ENCODE measurements around the gene NRXN3. TPM values are rescaled to one million over a fixed set of nuclear protein-coding genes. Genes with fewer than 3 reads are reported as not detected.

The NRXN3 gene
- total and polyA plus RNA-seq, 2 donors (not counting 1 experiment from before 2014, with no cell fraction given) = 0.83 to 34.6 TPM

GRCh38 chr14:78764645-78765044 is 594.5 kb downstream of the NRXN3 start:
- Histone ChIP-seq H3K4me3 (replicated peaks in 1 of 4; ENCODE audit: control extremely low read depth in 1 of 4, insufficient read depth in 1 of 4, low read depth in 3 of 4, low read length in 4 of 4) (no peak overlapping the region), H3K4me2 (ENCODE audit: extremely low read depth, insufficient read depth, low read length) (no peak overlapping the region)

GRCh38 chr14:78767436-78767835 is 597.3 kb downstream of the NRXN3 start:
- no peaks in the 10 kb centered on the region for H3K79me2 ChIP-seq (ENCODE audit: control insufficient read depth, insufficient read depth, low read length)

More at GRCh38 chr14:78764645-78765044, 594.5 kb downstream of the NRXN3 start:
- DNase-seq (ENCODE audit: low read depth in 2 of 2) = no peak
- Histone ChIP-seq H3K4me1 (ENCODE audit: control insufficient read depth, extremely low read depth, insufficient read depth, low read length) (no peaks in the 10 kb centered on the region), H4K20me1 (ENCODE audit: control insufficient read depth, extremely low read depth, insufficient read depth, low read length) (no peaks in the 10 kb centered on the region), H3K27ac (ENCODE audit: insufficient read depth, low read length) (no peak overlapping the region), H3K36me3 (ENCODE audit: control insufficient read depth, insufficient read depth, low read length) (no peaks in the 10 kb centered on the region), H3K9me3 (ENCODE audit: control insufficient read depth, insufficient read depth, low read depth, low read length) (no peaks in the 10 kb centered on the region), H3K9ac (ENCODE audit: insufficient read depth, low read length) (no peak overlapping the region), H3K27me3 (ENCODE audit: control insufficient read depth, insufficient read depth, low read length) (no peaks in the 10 kb centered on the region), H3K79me2 (ENCODE audit: control insufficient read depth, insufficient read depth, low read length) (no peaks in the 10 kb centered on the region), H2AFZ (ENCODE audit: low read length) (no peak overlapping the region)
- no peak for TF ChIP-seq CTCF (conservative IDR thresholded peaks at IDR 0.05 in 1 of 2, IDR thresholded peaks at IDR 0.05 in 1 of 2; ENCODE audit: low read depth in 1 of 2, low read length in 2 of 2)
- no peak for TF ChIP-seq EZH2 (IDR thresholded peaks at IDR 0.05; ENCODE audit: low read length, missing control alignments)

GRCh38 chr14:78782551-78782950 is 612.4 kb downstream of the NRXN3 start:
- Histone ChIP-seq H2AFZ (ENCODE audit: low read length) (no peak overlapping the region), H4K20me1 (ENCODE audit: control insufficient read depth, extremely low read depth, insufficient read depth, low read length) (no peaks in the 10 kb centered on the region), H3K9me3 (ENCODE audit: control insufficient read depth, insufficient read depth, low read depth, low read length) (no peaks in the 10 kb centered on the region), H3K4me3 (replicated peaks in 1 of 4; ENCODE audit: control extremely low read depth in 1 of 4, insufficient read depth in 1 of 4, low read depth in 3 of 4, low read length in 4 of 4) (no peak overlapping the region), H3K9ac (ENCODE audit: insufficient read depth, low read length) (no peak overlapping the region), H3K36me3 (ENCODE audit: control insufficient read depth, insufficient read depth, low read length) (no peaks in the 10 kb centered on the region), H3K4me2 (ENCODE audit: extremely low read depth, insufficient read depth, low read length) (no peak overlapping the region), H3K4me1 (ENCODE audit: control insufficient read depth, extremely low read depth, insufficient read depth, low read length) (no peaks in the 10 kb centered on the region), H3K27me3 (ENCODE audit: control insufficient read depth, insufficient read depth, low read length) (no peaks in the 10 kb centered on the region), H3K27ac (ENCODE audit: insufficient read depth, low read length) (no peak overlapping the region), H3K79me2 (ENCODE audit: control insufficient read depth, insufficient read depth, low read length) (no peaks in the 10 kb centered on the region)
- no peak for TF ChIP-seq EZH2 (IDR thresholded peaks at IDR 0.05; ENCODE audit: low read length, missing control alignments)
- no peak for DNase-seq (ENCODE audit: low read depth in 2 of 2)

More at GRCh38 chr14:78767436-78767835, 597.3 kb downstream of the NRXN3 start:
- Histone ChIP-seq H4K20me1 (ENCODE audit: control insufficient read depth, extremely low read depth, insufficient read depth, low read length) (no peaks in the 10 kb centered on the region), H3K27me3 (ENCODE audit: control insufficient read depth, insufficient read depth, low read length) (no peaks in the 10 kb centered on the region), H3K9ac (ENCODE audit: insufficient read depth, low read length) (no peak overlapping the region), H3K4me3 (replicated peaks in 1 of 4; ENCODE audit: control extremely low read depth in 1 of 4, insufficient read depth in 1 of 4, low read depth in 3 of 4, low read length in 4 of 4) (no peak overlapping the region), H3K9me3 (ENCODE audit: control insufficient read depth, insufficient read depth, low read depth, low read length) (no peaks in the 10 kb centered on the region), H3K4me2 (ENCODE audit: extremely low read depth, insufficient read depth, low read length) (no peak overlapping the region), H3K36me3 (ENCODE audit: control insufficient read depth, insufficient read depth, low read length) (no peaks in the 10 kb centered on the region), H3K4me1 (ENCODE audit: control insufficient read depth, extremely low read depth, insufficient read depth, low read length) (no peaks in the 10 kb centered on the region), H3K27ac (ENCODE audit: insufficient read depth, low read length) (no peak overlapping the region), H2AFZ (ENCODE audit: low read length) (no peak overlapping the region)
- peak in 1 of 2 donors; percentile 46 for DNase-seq (ENCODE audit: low read depth in 2 of 2)
- TF ChIP-seq EZH2 (IDR thresholded peaks at IDR 0.05; ENCODE audit: low read length, missing control alignments) (no peak), CTCF (conservative IDR thresholded peaks at IDR 0.05 in 1 of 2, IDR thresholded peaks at IDR 0.05 in 1 of 2; ENCODE audit: low read depth in 1 of 2, low read length in 2 of 2) (no peak)

Data from fibroblast of lung (primary cell).